HepG2 (cell line): ENCODE data around the gene SEPTIN2. TPM values are rescaled to one million over a fixed set of nuclear protein-coding genes. Genes with fewer than 3 reads are reported as not detected.

Source experiments
- POLR2G ChIP-seq: fragments of 200-400 bp; formaldehyde crosslinking; IDR thresholded peaks from 2 replicates; pipeline ENCODE4 v1.6.1; 2018; ENCODE audit warnings: mild to moderate bottlenecking, low read depth, low read length, moderate library complexity
- REPIN1 ChIP-seq: sonication (generic); formaldehyde crosslinking; IDR thresholded peaks from 2 replicates; pipeline ENCODE4 v1.8.0; 2022; ENCODE audit warnings: missing genetic modification reagents, low read depth, mild to moderate bottlenecking, borderline replicate concordance
- SSRP1 ChIP-seq: IDR thresholded peaks from 2 replicates; pipeline ENCODE4 v1.6.1; 2016; ENCODE audit warnings: control low read depth
- TBX3 ChIP-seq: fragments of 450-650 bp; IDR thresholded peaks from 2 replicates; pipeline ENCODE4 v1.6.1; 2017; ENCODE audit warnings: antibody characterized with exemption, mild to moderate bottlenecking, inconsistent platforms, borderline replicate concordance
- ZBTB42 ChIP-seq: sonication (generic); formaldehyde crosslinking; IDR thresholded peaks from 2 replicates; pipeline ENCODE4 v1.5.0; 2020; ENCODE audit warnings: mild to moderate bottlenecking, missing genetic modification reagents
- ZNF101 ChIP-seq: sonication (generic); formaldehyde crosslinking; IDR thresholded peaks from 2 replicates; pipeline ENCODE4 v1.4.0; 2020; ENCODE audit warnings: mild to moderate bottlenecking, low read depth, missing genetic modification reagents, borderline replicate concordance
- ZNF468 ChIP-seq: sonication (generic); formaldehyde crosslinking; IDR thresholded peaks from 2 replicates; pipeline ENCODE4 v1.8.0; 2022; ENCODE audit warnings: mild to moderate bottlenecking, moderate library complexity, missing genetic modification reagents
- ZNF788 ChIP-seq: sonication (generic); formaldehyde crosslinking; IDR thresholded peaks from 2 replicates; pipeline ENCODE4 v1.5.0; 2020; ENCODE audit warnings: mild to moderate bottlenecking, missing genetic modification reagents, borderline replicate concordance
- polyA plus RNA-seq, 8 experiments: library from polyadenylated mRNA; depleted of rRNA in 3 of 8; stranded (reverse) in 7 of 8; unstranded in 1 of 8; fragments of >200 nt; fragmentation: Illumina TruSeq in 4 of 8; extraction: Trizol in 4 of 8; gene quantifications; 2 replicates each; pipeline versions ENCODE4 v1.2.1 to v1.2.3, GENCODE V29; 2011 to 2016; ENCODE audit warnings: low read depth in 4 of 8, missing spikeins in 1 of 8, mixed read lengths in 1 of 8; ENCODE audit not compliant: insufficient read depth in 1 of 8
- total RNA-seq, 5 experiments: library from RNA; depleted of rRNA; stranded (reverse); fragments of >200 nt; fragmentation: Illumina TruSeq; extraction: Trizol; gene quantifications; 2 replicates each; pipeline ENCODE4 v1.2.3, GENCODE V29; 2016; ENCODE audit warnings: low read depth in 1 of 5
- TF ChIP-seq, protein P1 (sequence below): IDR thresholded peaks from 2 replicates; pipeline ENCODE4 v1.4.0; 2020; ENCODE audit warnings: mild to moderate bottlenecking, missing genetic modification reagents
- TF ChIP-seq, protein P2 (sequence below): sonication (generic); formaldehyde crosslinking; IDR thresholded peaks from 2 replicates; pipeline ENCODE4 v1.4.0; 2020; ENCODE audit warnings: mild to moderate bottlenecking, low read depth, missing genetic modification reagents
- TF ChIP-seq, protein P3 (sequence below): sonication (generic); formaldehyde crosslinking; conservative IDR thresholded peaks from 2 replicates; pipeline ENCODE4 v1.4.0; 2020; ENCODE audit warnings: missing genetic modification reagents
- TF ChIP-seq, protein P4 (sequence below): sonication (generic); formaldehyde crosslinking; IDR thresholded peaks from 2 replicates; pipeline ENCODE4 v1.4.0; 2020; ENCODE audit warnings: missing genetic modification reagents
- TF ChIP-seq, protein P5 (sequence below), 2 experiments: sonication (generic) in 1 of 2; formaldehyde crosslinking in 1 of 2; IDR thresholded peaks; 2 replicates each; pipeline versions ENCODE4 v1.5.1 to v1.6.1; 2011 to 2020; ENCODE audit warnings: borderline replicate concordance in 1 of 2, low read depth in 1 of 2, low read length in 1 of 2, mild to moderate bottlenecking in 1 of 2, missing genetic modification reagents in 1 of 2, moderate library complexity in 1 of 2
- TF ChIP-seq, protein P6 (sequence below): sonication (generic); formaldehyde crosslinking; IDR thresholded peaks from 2 replicates; pipeline ENCODE4 v1.4.0; 2020; ENCODE audit warnings: mild to moderate bottlenecking, missing genetic modification reagents, borderline replicate concordance

Gene SEPTIN2
- total and polyA plus RNA-seq, 2 of the 13 experiments (the other 11 are each of a cell fraction or from before 2014, with no cell fraction given), result 493 to 733 TPM

DNA sequence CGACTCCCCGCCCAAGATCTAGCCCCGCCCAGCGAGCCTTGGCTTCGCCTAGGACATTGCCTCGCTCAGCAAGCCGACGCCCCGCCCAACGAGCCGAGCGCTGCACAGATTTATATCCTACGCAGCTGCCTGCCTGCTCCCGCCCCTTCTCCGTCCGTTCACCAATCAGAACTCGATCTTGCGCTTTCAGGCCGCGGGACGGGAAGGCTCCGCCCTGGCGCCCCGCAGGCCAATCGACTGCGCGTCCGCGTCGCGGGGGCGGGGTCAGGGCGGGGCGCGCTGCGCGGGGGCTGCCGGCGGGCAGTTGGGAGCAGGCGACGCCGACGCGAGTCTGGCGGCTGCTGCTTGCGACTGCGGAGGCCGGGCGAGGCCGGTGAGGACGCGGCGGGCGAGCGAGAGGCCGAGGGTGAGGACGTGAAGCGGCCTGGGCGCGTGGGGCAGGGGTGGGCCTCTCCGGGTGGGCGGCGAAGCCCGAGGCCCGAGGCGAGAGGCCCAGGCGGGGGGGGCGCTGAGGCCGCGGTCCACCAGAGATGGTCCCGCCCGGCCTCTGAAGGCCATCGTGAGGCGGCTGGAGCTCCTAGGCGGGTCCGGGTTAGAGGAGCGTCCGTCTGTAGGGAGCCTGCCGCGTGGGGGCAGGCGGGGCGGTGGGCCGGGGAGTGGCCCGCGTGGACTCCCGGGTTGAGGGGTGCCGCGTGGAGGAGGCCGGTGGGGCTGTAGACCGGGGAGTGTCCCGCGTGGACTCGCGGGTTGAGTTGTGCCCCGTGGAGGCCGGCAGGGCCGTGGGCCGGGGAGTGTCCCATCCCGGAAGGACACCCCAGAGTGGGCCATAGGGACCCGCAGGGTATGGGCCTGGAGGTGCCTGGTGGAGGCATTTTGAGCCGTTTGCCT is 40.5 kb downstream of the SEPTIN2 start, which contains the start of gene FARP2 (continued):
- TF ChIP-seq, protein P1, sequence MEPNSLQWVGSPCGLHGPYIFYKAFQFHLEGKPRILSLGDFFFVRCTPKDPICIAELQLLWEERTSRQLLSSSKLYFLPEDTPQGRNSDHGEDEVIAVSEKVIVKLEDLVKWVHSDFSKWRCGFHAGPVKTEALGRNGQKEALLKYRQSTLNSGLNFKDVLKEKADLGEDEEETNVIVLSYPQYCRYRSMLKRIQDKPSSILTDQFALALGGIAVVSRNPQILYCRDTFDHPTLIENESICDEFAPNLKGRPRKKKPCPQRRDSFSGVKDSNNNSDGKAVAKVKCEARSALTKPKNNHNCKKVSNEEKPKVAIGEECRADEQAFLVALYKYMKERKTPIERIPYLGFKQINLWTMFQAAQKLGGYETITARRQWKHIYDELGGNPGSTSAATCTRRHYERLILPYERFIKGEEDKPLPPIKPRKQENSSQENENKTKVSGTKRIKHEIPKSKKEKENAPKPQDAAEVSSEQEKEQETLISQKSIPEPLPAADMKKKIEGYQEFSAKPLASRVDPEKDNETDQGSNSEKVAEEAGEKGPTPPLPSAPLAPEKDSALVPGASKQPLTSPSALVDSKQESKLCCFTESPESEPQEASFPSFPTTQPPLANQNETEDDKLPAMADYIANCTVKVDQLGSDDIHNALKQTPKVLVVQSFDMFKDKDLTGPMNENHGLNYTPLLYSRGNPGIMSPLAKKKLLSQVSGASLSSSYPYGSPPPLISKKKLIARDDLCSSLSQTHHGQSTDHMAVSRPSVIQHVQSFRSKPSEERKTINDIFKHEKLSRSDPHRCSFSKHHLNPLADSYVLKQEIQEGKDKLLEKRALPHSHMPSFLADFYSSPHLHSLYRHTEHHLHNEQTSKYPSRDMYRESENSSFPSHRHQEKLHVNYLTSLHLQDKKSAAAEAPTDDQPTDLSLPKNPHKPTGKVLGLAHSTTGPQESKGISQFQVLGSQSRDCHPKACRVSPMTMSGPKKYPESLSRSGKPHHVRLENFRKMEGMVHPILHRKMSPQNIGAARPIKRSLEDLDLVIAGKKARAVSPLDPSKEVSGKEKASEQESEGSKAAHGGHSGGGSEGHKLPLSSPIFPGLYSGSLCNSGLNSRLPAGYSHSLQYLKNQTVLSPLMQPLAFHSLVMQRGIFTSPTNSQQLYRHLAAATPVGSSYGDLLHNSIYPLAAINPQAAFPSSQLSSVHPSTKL, result no peak
- TF ChIP-seq, protein P2, sequence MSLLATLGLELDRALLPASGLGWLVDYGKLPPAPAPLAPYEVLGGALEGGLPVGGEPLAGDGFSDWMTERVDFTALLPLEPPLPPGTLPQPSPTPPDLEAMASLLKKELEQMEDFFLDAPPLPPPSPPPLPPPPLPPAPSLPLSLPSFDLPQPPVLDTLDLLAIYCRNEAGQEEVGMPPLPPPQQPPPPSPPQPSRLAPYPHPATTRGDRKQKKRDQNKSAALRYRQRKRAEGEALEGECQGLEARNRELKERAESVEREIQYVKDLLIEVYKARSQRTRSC (CRISPR knock-in tag), result no peak
- TF ChIP-seq SSRP1 (CRISPR knock-in tag) (no peak), ZNF788 (CRISPR knock-in tag) (peak; percentile 84; the same call in 1 of the 2 replicates), ZNF468 (CRISPR knock-in tag) (no peak), POLR2G (peak; percentile 88), ZBTB42 (peak; percentile 67; the same call in 1 of the 2 replicates), REPIN1 (CRISPR knock-in tag) (0 out of 2 replicates have a peak, but pooled peaks have one; percentile 31), TBX3 (no peak), ZNF101 (CRISPR knock-in tag) (no peak)
- TF ChIP-seq, protein P3, sequence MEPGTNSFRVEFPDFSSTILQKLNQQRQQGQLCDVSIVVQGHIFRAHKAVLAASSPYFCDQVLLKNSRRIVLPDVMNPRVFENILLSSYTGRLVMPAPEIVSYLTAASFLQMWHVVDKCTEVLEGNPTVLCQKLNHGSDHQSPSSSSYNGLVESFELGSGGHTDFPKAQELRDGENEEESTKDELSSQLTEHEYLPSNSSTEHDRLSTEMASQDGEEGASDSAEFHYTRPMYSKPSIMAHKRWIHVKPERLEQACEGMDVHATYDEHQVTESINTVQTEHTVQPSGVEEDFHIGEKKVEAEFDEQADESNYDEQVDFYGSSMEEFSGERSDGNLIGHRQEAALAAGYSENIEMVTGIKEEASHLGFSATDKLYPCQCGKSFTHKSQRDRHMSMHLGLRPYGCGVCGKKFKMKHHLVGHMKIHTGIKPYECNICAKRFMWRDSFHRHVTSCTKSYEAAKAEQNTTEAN (CRISPR knock-in tag), result 0 out of 2 replicates have a peak, but pooled peaks have one; percentile 42
- TF ChIP-seq, protein P4, sequence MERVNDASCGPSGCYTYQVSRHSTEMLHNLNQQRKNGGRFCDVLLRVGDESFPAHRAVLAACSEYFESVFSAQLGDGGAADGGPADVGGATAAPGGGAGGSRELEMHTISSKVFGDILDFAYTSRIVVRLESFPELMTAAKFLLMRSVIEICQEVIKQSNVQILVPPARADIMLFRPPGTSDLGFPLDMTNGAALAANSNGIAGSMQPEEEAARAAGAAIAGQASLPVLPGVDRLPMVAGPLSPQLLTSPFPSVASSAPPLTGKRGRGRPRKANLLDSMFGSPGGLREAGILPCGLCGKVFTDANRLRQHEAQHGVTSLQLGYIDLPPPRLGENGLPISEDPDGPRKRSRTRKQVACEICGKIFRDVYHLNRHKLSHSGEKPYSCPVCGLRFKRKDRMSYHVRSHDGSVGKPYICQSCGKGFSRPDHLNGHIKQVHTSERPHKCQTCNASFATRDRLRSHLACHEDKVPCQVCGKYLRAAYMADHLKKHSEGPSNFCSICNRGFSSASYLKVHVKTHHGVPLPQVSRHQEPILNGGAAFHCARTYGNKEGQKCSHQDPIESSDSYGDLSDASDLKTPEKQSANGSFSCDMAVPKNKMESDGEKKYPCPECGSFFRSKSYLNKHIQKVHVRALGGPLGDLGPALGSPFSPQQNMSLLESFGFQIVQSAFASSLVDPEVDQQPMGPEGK, result peak; percentile 15; the same call in 1 of the 2 replicates
- TF ChIP-seq, protein P5, sequence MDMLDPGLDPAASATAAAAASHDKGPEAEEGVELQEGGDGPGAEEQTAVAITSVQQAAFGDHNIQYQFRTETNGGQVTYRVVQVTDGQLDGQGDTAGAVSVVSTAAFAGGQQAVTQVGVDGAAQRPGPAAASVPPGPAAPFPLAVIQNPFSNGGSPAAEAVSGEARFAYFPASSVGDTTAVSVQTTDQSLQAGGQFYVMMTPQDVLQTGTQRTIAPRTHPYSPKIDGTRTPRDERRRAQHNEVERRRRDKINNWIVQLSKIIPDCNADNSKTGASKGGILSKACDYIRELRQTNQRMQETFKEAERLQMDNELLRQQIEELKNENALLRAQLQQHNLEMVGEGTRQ (IDR thresholded peaks at IDR 0.05; ENCODE audit: low read depth, low read length), result no peak
- TF ChIP-seq, protein P5 (CRISPR knock-in tag; IDR thresholded peaks at IDR 0.05; ENCODE audit: borderline replicate concordance), result no peak
- TF ChIP-seq, protein P6, sequence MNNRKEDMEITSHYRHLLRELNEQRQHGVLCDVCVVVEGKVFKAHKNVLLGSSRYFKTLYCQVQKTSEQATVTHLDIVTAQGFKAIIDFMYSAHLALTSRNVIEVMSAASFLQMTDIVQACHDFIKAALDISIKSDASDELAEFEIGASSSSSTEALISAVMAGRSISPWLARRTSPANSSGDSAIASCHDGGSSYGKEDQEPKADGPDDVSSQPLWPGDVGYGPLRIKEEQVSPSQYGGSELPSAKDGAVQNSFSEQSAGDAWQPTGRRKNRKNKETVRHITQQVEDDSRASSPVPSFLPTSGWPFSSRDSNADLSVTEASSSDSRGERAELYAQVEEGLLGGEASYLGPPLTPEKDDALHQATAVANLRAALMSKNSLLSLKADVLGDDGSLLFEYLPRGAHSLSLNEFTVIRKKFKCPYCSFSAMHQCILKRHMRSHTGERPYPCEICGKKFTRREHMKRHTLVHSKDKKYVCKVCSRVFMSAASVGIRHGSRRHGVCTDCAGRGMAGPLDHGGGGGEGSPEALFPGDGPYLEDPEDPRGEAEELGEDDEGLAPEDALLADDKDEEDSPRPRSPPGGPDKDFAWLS (CRISPR knock-in tag), result no peak
